Activated CD8-positive, alpha-beta T cell treated with anti-CD3 and anti-CD28 coated beads for 36 hours (primary cell): ENCODE measurements around the gene AGAP1. TPM values are rescaled to one million over a fixed set of nuclear protein-coding genes. Genes with fewer than 3 reads are reported as not detected.

ENCODE experiments used
- ATAC-seq: fragments of 200-7000 bp; cut with Tn5 transposase; one replicate; pipeline ENCODE4 v1.10.0; 2021; ENCODE audit warnings: mild to moderate bottlenecking, moderate library complexity
- CTCF ChIA-PET: fragments of 350-600 bp; sonication (Branson Sonifier 250); formaldehyde crosslinking; loops from one replicate; lab custom pipeline; 2021; ENCODE audit warnings: antibody characterized with exemption; lab: Charles Lee
- POLR2A ChIA-PET: fragments of 350-600 bp; sonication (Branson Sonifier 250); formaldehyde crosslinking; loops from one replicate; lab custom pipeline; 2021; ENCODE audit warnings: antibody characterized with exemption; lab: Charles Lee
- DNase-seq: peaks from one replicate; pipeline ENCODE4 v3.0.0-alpha.2; 2020
- H3K27ac Mint-ChIP-seq: one replicate; pipeline ENCODE4 v1.8.0; 2021; ENCODE audit warnings: mild to moderate bottlenecking, mixed read lengths
- H3K27me3 Mint-ChIP-seq: one replicate; pipeline ENCODE4 v1.8.0; 2021; ENCODE audit warnings: mixed read lengths
- H3K36me3 Mint-ChIP-seq: one replicate; pipeline ENCODE4 v1.8.0; 2021; ENCODE audit warnings: low read depth, mixed read lengths
- H3K4me1 Mint-ChIP-seq: one replicate; pipeline ENCODE4 v1.8.0; 2021; ENCODE audit warnings: low read depth, mixed read lengths
- H3K4me3 Mint-ChIP-seq: one replicate; pipeline ENCODE4 v1.8.0; 2021; ENCODE audit warnings: mild to moderate bottlenecking, moderate library complexity, mixed read lengths
- H3K9me3 Mint-ChIP-seq: one replicate; pipeline ENCODE4 v1.8.0; 2021; ENCODE audit warnings: mixed read lengths
- CTCF ChIP-seq: fragments of 200-600 bp; IDR thresholded peaks from one replicate; pipeline ENCODE4 v1.8.0; 2022; ENCODE audit warnings: antibody characterized with exemption, mild to moderate bottlenecking
- intact Hi-C: fragments of 100-400 bp; cut with micrococcal nuclease; formaldehyde crosslinking; loops from one replicate; pipeline ENCODE4 v1.10.0; 2022
- total RNA-seq, 2 experiments: library from RNA; stranded (reverse); gene quantifications; one replicate each; pipeline ENCODE4 v1.2.3, GENCODE V29; 2021

AGAP1 gene
- total RNA-seq, 2 experiments from 2014 or later, result 2.5 to 2.9 TPM

DNA sequence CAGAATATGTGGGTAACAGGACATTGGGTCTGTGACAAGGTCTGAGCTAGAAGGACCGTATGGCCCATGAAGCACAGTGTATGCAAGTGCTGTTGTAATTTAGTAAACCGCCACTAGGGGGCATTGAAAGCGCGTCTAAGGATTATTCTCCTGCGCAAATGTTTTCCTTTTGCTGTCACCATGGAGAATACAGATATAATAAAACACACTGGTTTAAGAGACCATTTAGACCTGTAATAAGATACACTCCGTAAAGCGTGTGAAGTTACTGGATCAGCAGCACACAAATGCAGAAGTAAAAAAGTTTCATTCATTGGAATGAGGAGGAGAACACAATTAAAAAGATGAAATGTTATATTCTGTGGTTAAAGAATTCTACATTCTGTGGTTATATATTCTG, 272.4 kb downstream of the AGAP1 start:
- CTCF ChIA-PET, result interaction anchor here (0.8 to 1.9 kb wide), 25 partner anchors 8 to 421 kb away, joined by 3 to 28 read pairs (median 3); no protein-coding TSS in a partner anchor
- POLR2A ChIA-PET, result no interaction called here
- ATAC-seq, result peak; percentile 74
- no peak overlapping the region for H3K27ac Mint-ChIP-seq
- DNase-seq, result peak; percentile 59
- no peaks in the 10 kb centered on the region for H3K27me3 Mint-ChIP-seq
- H3K36me3 Mint-ChIP-seq, result no peaks in the 10 kb centered on the region
- intact Hi-C loops, result no loop called here
- peaks cover 4% of the 10 kb centered on the region for H3K4me1 Mint-ChIP-seq
- TF ChIP-seq CTCF, result peak; percentile 96
- no peaks in the 10 kb centered on the region for H3K9me3 Mint-ChIP-seq
- no peak overlapping the region for H3K4me3 Mint-ChIP-seq

GRCh38 chr2:235768606-235769005, 274.8 kb downstream of the AGAP1 start:
- Mint-ChIP-seq H3K9me3 (no peaks in the 10 kb centered on the region), H3K4me3 (no peak overlapping the region), H3K36me3 (no peaks in the 10 kb centered on the region), H3K27ac (no peak overlapping the region), H3K27me3 (no peaks in the 10 kb centered on the region), H3K4me1 (peaks cover 4% of the 10 kb centered on the region)
- DNase-seq (no peak), ATAC-seq (no peak)
- ChIA-PET POLR2A (no interaction called here), CTCF (no interaction called here)
- no peak for TF ChIP-seq CTCF
- intact Hi-C loops, result no loop called here

DNA sequence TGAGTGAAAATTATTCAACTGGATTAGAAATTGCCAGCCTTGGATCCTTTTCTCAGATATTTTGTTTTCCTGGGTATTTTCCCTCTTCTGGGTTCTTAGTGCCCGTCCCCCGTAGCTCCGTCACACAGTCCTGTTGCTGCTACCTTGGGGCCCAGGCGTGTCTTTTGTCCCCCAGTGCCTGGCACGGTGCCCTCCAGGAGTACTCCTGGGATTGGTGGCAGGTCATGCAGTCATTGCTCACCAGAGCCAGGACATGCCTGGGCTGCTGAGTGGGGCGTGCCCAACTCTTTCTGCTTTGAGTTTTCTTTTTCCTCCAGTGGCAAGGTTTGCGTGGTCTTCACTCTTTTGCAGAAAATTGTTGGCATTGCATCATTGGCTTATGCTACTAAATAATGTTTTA, 275.2 kb downstream of the AGAP1 start:
- intact Hi-C loops, result no loop called here
- no peaks in the 10 kb centered on the region for H3K27me3 Mint-ChIP-seq
- no peak overlapping the region for H3K27ac Mint-ChIP-seq
- no peaks in the 10 kb centered on the region for H3K36me3 Mint-ChIP-seq
- H3K4me3 Mint-ChIP-seq, result no peak overlapping the region
- no peak for ATAC-seq
- H3K4me1 Mint-ChIP-seq, result peaks cover 4% of the 10 kb centered on the region
- ChIA-PET CTCF (no interaction called here), POLR2A (no interaction called here)
- TF ChIP-seq CTCF, result no peak
- DNase-seq, result no peak
- H3K9me3 Mint-ChIP-seq, result no peaks in the 10 kb centered on the region

GRCh38 chr2:235770909-235771820, 277.3 kb downstream of the AGAP1 start:
- H3K9me3 Mint-ChIP-seq, result no peaks in the 10 kb centered on the region
- no peak overlapping the region for H3K27ac Mint-ChIP-seq
- no peak for TF ChIP-seq CTCF
- no peaks in the 10 kb centered on the region for H3K27me3 Mint-ChIP-seq
- no peak for ATAC-seq
- peaks cover 4% of the 10 kb centered on the region for H3K4me1 Mint-ChIP-seq
- no peak for DNase-seq
- no peaks in the 10 kb centered on the region for H3K36me3 Mint-ChIP-seq
- ChIA-PET POLR2A (no interaction called here), CTCF (interaction anchor here (0.7 to 1.5 kb wide), 3 partner anchors 8 to 409 kb away, joined by 3 read pairs; no protein-coding TSS in a partner anchor)
- intact Hi-C loops, result no loop called here
- no peak overlapping the region for H3K4me3 Mint-ChIP-seq
